ENCODE measurements around the gene SNAI1.

GRCh38 chr20:50027611-50028105 is 44.9 kb downstream of the SNAI1 start:
- no peak for TF ChIP-seq ZNF274 (IDR thresholded peaks at IDR 0.05; ENCODE audit: low read depth, low read length)
- TF ChIP-seq YY1 (IDR thresholded peaks at IDR 0.05; ENCODE audit: insufficient read depth, insufficient read length), result no peak
- no peak for TF ChIP-seq SUZ12 (IDR thresholded peaks at IDR 0.05; ENCODE audit: extremely low read depth, insufficient read depth, insufficient read length)
